Epidermal melanocyte (primary cell): Measurements from ENCODE around the gene PPP2R5E.
"Not testable (repeated sequence)": the region's sequence is repeated elsewhere in the genome, so short reads cannot be mapped to it uniquely, and the experiment has no call there.

ENCODE experiments used
- DNase-seq: peaks from one replicate; pipeline ENCODE4 v3.0.0; 2011; ENCODE audit warnings: low spot score; ENCODE audit not compliant: insufficient read length

PPP2R5E gene

DNA sequence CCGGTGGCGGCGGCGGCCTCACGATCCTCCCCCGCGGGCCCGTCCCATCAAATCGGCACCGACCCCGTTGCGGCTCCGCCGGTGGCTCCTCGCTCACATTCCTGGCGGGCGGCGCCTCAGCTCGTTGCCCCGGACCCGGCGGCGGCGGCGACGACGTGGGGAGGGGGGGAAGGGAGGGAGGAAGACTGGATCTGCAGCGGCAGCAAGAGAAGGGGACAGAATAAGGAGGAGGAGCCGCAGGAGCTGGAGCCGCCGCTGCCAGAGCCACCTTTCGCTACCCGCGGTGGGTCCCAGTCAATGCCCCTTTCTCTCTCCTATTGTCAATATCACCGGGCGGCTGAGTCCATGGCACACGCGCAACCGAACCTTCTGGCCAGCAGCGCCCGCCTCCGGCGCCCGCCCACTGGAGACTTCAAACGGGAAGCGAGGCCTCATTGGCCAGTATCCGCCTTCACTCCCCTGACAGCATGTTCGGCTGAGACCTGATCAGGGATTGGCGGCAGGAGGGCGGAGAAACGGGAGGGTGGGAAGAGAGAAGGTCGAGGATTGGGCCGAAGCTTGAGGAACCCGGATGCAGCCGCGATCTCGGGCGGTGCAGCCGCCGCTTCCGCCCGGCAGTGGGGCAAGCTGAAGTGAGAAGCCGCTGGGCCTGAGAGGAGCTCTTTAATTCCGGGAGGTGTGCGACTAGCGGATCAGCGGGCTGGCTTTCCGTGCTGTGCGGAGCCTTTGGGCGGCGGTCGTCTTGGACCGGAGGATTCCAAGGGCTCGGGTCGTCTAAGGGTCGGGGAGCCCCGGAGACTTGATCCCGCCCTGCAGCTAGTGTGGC, at the start of gene PPP2R5E:
PPP2R5E (minus strand) TSS at position 378 of the 826 bp plus-strand sequence. CDS start 3,692 bp downstream, outside the sequence.
- peak; percentile 93 for DNase-seq

DNA sequence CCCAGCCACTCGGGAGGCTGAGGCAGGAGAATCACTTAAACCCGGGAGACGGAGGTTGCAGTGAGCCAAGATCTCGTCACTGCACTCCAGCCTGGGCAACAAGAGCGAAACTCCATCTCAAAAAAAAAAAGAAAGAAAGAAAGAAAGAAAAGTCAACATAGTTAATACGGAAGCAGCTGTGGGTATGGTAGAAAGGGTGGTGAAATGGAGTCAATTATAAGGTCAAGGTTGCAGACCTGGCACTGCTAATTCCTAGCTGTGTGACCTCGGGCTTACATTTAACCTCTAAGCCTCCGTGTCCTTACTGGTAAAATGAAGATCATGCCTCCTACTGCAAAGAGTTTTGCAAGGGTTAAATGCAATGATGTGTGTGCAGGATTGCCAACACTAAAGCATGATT, 39.9 kb upstream of the PPP2R5E start:
- DNase-seq = not testable (repeated sequence)

DNA sequence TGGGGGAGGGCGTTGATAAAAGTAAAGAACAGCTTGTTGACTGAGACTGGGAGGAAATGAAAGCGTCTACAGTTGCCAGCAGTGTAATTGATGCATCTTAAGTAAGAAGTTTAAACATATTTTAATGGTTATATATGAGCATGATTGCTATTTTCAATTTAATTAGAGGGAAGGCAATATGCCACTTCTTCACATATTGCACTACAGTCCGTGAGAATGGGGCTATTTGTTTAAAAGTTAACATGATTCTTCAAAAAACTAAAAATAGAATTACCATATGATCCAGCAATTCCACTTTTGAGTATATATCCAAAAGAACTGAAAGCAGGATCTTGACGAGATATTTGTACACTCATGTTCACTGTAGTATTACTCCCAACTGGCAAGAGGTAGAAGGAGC, 38.3 kb upstream of the PPP2R5E start:
- DNase-seq = no peak

DNA sequence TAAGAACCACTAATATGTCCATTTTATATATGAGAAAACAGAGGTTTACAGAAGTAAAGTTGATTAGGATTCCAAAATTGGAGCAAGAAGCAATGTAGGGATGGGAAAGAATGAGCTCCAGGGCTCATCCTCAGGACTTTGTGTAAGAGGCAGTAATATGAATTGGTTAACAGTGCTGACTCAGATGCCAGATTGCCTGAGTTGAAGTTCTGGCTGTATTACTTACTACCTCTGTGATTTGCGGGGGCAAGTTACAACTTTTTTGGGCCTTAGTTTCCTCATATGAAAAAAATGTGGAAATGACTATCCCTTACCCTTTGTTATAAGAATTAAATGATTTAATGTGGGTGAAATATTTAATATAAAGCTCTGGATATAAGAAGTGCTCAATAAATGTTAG, 35.1 kb upstream of the PPP2R5E start:
- no peak for DNase-seq

DNA sequence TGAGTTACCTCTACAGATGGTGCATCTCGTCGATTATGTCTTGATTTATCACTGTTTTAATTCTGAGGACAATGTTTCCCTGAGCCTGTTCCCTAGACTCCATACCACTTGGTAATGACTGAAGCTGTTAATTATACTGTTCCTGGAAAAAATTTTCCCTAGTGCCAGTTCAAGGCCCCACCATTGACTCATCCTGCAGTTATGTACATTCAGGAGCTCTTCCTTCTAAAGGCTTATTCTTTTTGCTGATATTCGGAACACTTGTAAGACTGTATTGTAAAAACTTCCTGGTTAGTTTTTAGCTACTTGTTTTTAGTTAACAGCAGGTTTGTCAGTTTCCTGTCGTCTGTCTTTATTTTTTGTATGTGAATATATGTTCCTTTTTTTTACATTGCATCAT, 30.4 kb upstream of the PPP2R5E start:
- no peak for DNase-seq

DNA sequence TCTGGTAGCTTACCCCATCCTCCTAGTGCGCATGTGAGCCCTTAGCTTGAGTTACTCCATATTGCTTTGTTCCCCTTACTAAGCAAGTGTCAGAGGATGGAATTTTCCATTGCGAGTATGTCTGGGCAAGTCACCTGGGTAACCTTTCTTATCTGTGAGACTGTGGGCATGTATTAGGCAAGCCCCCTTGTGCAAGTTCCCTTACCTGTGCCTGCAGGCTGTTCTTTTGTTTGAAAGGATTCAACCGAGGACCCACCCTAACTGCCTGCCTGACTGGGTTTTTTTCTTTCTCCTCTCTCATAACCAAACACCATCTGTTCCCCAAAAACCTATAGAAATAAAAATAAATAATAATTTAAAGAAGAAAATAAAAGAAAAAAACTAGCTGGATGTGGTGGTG, 22.3 kb upstream of the PPP2R5E start:
- no peak for DNase-seq

DNA sequence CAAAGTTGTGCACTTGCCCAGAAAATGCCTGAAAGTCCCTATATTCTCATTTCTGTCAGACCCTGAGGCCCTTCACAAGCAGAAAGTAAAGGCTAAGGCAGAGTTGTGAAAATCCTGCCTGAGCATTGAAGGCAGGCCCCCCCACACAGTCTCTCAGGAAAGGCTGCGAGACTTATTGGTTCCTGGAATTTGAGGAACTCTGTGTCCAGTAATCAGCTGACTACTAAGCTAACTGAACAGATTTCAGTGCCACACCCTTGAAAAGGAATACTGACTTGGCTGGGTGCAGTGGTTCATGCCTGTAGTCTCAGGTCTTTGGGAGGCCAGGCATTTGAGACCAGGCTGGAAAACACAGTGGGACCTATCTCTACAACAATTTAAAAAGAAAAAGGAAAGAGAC, 21.1 kb upstream of the PPP2R5E start:
- DNase-seq = no peak

DNA sequence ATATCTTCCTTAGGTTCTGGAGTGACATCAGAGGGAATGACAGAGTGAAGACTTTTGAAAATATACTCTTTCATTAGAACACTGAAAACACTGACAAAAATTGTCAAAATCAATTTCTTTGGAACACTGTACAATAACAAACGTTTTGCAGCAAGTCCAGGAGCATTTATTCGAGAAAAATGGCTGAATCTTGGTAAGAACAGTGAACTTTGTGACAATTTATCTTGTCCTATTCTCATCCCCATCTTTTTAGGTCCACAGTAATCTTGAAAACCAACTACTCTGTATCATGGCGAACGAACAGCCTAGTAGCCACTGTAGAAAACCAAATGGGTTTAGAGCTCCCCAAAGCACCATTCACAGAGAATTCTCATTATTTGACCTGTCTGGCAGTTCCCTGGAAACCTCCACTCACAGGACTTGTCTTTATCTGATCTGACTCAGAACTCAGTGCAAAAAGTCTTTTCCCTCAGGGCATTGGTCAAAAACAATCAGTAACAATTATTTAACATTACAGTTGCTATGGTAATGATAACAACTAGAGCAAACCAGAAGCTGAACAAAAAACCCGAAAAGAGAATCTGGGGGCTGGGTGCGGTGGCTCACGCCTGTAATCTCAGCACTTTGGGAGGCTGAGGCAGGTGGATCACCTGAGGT, 20.3 kb upstream of the PPP2R5E start:
- no peak for DNase-seq

DNA sequence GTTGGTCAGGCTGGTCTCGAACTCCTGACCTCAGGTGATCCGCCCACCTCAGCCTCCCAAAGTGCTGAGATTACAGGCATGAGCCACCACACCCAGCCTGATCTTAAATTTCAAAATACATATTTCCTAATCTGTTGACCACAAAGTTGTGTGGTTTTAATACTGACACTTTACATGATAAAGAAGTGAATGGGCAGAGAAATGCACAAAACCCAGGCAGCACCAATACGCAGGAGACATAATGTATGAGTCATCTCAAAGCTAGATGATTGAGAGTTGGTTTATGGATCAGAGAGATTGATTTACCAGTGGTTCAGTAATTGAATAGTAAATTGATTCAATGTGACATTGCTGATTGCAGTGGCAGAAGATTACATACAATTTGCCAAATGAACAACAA, 19.2 kb upstream of the PPP2R5E start:
- no peak for DNase-seq

DNA sequence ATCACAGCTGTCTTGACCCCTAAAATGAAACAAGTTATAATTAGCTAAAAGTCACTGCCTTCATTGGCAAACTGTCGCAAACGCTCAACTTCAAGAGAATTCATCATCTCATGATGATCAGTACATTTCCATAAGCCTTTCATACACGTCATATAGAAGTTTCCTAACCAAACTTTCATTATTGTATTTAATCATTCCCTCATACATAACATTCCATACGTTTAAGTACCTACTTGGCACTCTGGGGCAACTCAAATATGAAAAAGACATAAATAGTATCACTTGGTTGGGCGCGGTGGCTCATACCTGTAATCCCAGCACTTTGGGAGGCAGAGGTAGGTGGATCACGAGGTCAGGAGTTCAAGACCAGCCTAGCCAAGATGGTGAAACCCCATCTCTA, 12.4 kb upstream of the PPP2R5E start:
- no peak for DNase-seq

DNA sequence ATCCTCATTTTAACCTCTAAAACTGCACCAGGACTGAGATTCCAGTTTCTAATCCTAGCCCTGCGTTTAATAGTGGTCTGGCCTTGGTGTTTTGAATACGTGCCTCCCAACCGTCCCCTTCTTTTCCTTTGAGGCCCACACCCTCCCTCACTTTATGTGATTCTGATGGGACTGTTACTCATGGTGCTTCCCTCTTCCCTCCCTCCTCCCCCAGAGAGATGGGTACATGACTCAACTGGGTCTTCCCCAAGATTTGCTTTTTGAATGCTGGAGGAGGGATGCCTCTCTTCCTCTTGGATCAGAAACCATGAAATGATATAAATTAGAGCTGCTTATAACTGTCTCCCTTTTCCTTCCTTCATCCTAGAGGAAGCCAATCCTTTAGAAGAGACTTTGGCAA, 8.2 kb upstream of the PPP2R5E start:
- no peak for DNase-seq

DNA sequence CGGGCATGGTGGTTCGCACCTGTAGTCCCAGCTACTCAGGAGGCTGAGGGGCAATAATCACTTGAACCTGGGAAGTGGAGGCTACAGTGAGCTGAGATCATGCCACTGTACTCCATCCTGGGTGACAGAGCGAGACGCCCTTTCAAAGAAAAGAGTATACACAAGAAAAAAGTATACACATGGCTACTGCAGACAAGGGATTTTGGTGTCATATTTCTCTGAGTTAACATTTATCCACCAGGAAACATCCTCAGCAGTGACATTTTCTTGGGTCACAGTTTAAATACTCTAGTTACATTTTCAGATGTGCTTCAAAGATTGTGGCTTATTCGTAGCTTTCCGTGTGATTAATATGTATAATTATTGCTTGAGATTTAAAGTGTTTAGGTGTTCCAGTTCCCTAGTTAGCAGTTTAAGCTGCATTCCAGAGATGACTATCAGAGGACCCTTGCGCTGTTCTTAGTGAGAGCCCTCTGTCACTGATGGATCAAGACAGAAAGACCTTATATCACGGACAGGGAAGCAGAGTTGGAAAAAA, 4.7 kb upstream of the PPP2R5E start:
- no peak for DNase-seq

DNA sequence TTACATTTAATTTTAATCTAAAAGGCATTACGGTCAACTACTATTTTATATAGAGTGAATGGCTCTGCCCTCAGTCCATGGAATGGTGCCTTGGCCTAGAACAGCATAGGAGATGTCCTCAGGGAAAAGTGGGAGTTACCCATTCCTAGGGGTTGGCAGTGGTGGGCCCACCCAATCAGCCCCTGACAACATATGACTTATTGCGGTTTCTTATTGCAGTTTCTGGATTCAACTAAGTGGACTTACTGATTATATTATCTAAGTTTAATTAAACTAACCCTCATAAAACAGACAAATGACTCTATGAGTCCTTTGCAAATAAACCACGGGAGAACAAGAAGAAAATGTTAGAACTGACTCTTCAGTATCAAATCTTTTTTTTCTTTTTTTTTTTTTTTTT, 2.3 kb upstream of the PPP2R5E start:
- no peak for DNase-seq

DNA sequence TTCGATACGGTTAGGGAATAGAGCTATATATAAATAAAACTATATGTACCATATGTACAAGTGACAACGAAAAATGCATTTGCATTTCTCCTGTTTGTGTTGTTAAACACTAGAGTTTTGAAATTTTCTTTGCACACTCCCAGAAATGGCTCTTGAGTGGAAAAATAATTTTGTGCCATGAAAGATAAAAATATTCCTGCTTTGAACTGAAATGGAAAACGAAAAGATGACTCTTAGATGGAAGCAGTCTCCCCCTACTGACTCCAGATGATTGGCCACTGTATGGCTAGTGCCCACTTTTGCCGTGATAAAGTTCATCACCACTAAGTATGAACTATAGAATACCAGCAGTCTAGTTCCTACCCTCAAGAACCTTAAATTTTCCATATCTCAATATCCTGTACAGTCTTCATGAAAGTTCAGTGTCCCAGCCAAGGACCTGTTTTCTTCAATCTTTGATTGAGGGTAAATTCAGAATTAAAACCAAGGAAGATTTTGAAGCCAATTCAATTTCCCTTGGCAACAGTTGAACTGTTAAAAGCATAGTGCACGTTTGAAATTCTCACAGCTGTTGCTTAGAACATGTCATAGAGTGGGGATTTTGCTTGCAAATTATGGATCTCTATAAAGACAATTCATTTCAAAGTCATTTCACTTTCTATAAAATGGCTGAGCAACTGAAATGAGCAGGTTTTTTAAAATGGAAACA, 1.6 kb upstream of the PPP2R5E start:
- DNase-seq = peak; percentile 44

DNA sequence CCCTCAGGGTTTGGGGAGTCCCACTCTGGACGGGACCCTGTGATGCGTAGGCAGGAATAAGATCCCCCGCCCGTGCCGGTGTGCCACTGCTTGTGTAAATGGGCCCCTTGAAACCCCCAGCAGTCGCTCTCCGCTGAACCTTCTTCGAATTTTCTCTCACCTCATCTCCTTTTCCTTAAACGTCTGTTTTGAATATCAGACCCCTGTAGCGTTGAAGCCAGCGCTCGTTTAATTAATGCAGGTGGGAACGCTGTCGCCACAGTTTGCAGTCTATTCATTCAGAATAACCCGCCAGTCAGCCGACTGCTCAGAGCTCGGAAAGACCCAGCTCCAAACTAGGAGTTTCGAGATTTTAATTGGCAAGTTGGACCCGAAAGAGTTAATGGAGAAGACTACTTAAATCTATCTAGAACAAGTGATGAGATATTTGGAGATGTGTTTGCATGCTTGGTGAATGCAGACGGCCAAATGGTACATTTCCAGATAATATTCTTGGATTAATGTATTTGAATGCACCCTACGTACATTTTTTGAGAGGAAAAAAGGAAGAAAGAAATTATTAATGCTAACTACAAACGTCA, 739 bp upstream of the PPP2R5E start:
- DNase-seq = no peak

DNA sequence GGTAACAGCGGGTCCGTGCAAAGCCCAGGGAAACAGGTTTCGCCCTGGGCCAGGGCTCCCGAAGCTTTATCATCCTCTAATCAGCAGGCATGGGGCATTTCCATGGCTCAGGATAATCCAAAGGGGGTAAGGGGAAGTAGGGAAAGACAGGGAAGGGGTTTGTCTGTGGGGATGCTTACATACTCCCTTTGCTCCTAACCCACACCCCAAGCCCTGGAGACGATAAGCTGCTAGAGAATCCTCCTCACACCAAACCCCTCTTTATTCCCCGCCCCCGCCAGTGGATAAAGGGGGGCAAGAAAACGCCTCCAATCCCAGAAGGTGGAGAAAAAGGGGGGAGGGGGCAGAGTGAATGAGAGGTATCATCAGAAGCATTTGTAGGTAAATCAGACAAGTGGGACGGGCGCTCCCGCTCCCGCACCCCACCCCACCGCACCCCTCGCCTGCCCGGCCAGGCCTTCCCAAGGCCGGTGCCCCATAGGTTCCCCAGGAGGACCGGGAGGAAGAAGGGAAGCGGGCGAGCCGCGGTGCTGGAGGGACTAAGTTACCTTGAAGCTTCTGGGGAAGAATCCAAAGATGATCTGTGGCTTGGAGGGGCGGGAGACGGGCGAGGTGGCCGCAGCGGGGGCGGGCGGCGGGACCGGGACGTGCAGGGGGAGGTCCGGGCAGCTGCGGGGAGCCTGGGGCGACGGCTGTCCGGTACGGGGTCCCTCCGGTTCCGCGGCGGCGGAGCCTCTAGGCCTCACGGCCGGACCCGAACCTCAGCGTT, 762 bp downstream of the PPP2R5E start:
- no peak for DNase-seq

DNA sequence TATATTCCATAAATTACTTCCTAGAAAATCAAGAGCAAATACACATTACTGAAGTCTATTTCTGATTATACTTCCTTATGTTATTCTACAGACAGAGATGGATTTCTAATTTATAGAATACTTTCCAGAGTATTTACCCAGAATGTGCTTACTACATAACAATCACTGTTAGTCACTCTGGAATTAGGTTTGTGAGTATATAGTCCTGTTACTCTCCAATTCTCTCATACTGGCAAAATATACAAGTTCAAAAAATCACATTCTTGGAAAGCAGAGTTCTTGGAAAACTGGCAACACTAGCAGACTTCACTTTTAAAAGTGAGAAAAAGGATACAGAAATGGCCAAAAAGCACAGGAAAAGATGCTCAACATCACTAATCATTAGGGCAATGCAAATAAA, 7.3 kb downstream of the PPP2R5E start:
- DNase-seq = no peak

DNA sequence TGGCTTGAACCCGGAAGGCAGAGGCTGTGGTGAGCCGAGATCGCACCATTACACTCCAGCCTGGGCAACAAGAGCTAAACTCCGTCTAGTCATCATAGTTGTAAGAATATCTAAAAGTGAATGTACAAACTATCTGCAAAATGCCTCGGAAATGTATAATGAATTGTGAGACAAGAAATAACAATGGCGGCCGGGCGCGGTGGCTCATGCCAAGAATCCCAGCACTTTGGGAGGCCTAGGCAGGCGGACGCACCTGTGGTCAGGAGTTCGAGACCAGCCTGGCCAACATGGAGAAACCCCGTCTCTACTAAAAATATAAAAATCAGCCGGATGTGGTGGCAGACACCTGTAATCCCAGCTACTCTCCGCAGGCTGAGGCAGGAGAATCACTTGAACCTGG, 9.7 kb downstream of the PPP2R5E start:
- no peak for DNase-seq

DNA sequence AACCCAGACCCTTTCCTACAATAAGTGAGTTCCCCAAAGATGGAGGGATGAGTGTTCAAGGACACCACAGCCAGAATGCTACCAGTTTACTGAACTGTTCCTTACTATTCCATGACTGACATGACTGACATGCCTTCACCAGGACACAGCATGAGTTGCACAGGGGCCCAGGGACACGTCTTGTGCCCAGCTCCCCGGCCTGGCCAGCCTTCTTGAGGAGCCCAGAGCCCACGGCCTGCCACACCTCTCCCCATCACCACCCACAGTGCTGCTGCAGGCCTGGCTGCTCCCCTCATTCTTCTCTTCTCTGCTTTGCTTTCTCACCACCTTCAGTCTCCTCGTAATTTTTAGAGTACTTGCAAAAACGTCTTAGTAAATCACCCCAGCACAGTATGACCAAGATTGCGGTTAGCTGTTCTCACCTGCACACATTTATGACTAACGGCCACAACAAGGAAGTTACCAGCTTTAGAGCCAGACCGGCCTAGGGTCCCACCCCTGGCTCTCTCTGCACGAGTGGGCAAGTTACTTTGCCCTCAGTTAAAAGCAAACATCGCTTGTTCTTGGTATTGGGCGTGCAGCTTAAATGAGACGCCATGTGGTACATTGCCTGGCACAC, 18.5 kb downstream of the PPP2R5E start:
- no peak for DNase-seq

DNA sequence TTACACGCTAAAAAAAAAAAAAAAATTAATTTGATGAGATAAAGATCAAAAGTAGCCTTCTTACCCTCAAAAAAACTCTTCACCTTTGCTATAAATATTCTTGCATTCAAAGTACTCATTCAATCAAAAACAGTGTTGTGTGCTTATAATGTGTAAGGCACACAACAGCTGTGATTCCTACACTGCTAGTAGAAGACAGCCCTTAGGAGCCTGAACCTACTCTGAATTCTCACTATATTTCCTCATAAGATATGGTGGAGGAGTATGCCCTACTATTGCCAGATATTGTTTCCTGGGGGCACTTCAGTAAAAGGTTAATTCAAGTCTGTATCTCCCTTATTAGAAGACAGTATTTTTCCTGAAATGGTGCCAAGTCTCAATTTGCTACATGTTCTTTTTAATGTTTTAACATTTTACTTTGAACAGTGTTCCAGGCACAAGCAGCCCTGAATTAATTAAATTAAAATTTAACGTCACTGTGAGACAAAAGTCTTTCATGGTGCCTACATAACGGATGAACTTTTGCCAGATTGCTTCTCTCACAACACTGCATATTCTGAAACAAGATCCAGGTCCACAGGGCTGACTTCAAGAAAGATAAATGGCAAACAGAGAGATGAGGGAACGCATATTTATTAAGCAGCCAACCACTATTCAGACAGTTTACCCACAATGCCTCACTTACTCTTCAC, 19.3 kb downstream of the PPP2R5E start:
- no peak for DNase-seq
